ENCODE measurements around the gene B9D2.
A peak's percentile ranks its signal among the peaks of the same experiment; 100 is the strongest.
"Not testable (repeated sequence)": the region's sequence is repeated elsewhere in the genome, so short reads cannot be mapped to it uniquely, and the experiment has no call there.

The B9D2 gene

DNA sequence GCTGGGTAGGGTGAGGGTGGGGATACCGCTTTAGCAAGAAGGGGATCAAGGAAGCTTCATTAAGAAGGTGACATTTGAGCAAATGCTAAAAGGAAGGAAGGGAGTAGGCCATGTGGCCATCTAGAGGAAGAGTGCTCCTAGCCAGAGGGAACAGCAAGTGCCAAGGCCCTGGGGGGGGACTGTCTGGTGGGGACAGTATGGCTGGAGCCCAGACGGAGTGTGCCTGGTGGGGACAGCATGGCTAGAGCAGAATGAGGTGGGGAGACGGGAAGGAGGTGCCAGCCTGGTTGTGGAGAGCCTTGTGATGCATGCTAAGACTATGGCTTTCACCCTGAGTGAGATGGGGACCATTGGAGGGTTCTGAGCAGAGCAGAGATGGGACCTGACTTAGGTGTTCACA is 8.1 kb downstream of the B9D2 start:
- DNase-seq (ENCODE audit: low read depth in 2 of 3, low spot score in 1 of 3): no peak

GRCh38 chr19:41355035-41355434 is 8.9 kb downstream of the B9D2 start:
- no peak for DNase-seq (ENCODE audit: low read depth in 2 of 3, low spot score in 1 of 3)

DNA sequence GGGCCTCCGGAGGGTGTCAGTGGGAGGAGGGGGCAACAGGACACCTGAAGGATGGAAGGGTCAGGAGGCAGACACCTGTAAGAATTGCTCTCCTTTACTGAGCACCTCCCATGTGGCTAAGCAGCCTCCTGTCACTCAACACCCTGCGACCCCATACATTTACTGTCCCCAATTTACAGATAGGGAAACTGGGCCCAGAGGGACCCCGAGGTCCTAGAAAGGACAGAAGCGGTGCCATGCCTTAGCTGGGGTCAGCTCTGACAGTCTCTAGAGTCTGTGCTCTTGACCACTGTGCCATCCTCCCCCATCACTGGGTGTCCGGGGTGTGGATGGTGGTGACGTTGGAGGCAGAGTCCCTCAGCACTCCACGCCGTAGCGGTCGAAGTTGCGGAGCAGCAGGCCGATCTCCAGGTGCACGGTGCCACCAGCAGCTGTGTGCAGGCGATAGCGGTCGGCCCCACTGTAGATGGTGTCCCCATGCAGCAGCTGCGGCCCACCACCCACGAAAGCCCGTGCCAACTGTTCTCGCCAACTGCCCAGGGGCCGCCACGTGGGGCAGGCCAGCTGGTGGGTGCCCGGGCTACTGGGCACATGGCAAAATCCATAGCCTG is 9.5 kb downstream of the B9D2 start:
- no peak for DNase-seq (ENCODE audit: low read depth in 2 of 3, low spot score in 1 of 3)

GRCh38 chr19:41353466-41354342 is 10.2 kb downstream of the B9D2 start, which contains the start of gene TGFB1:
TSS of gene TGFB1 (minus strand) at chr19:41353922. CDS start at chr19:41353044, 878 bp downstream.
- DNase-seq (ENCODE audit: low read depth in 2 of 3, low spot score in 1 of 3): peak; percentile 80 to 85 (median 82)

GRCh38 chr19:41352609-41353465 is 11.1 kb downstream of the B9D2 start:
- peak; percentile 56 to 70 (median 69) for DNase-seq (ENCODE audit: low read depth in 2 of 3, low spot score in 1 of 3)

DNA sequence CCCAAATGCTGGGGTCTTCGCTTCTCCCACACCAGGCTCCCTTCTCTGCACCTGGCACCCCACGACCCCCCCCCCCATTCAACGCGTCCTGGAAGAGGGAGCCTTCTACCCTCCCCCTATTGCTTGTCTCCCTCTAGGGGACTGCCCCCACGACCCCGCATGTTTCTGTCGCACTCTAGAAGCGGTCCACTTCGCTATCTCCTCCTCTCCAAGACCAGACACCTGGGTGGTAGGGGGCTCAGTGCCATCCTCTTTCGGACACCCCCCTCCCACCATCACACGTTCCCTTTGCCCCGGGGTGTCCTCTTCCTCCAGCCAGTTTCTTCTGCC is 11.7 kb downstream of the B9D2 start:
- DNase-seq (ENCODE audit: low read depth in 2 of 3, low spot score in 1 of 3): no peak

DNA sequence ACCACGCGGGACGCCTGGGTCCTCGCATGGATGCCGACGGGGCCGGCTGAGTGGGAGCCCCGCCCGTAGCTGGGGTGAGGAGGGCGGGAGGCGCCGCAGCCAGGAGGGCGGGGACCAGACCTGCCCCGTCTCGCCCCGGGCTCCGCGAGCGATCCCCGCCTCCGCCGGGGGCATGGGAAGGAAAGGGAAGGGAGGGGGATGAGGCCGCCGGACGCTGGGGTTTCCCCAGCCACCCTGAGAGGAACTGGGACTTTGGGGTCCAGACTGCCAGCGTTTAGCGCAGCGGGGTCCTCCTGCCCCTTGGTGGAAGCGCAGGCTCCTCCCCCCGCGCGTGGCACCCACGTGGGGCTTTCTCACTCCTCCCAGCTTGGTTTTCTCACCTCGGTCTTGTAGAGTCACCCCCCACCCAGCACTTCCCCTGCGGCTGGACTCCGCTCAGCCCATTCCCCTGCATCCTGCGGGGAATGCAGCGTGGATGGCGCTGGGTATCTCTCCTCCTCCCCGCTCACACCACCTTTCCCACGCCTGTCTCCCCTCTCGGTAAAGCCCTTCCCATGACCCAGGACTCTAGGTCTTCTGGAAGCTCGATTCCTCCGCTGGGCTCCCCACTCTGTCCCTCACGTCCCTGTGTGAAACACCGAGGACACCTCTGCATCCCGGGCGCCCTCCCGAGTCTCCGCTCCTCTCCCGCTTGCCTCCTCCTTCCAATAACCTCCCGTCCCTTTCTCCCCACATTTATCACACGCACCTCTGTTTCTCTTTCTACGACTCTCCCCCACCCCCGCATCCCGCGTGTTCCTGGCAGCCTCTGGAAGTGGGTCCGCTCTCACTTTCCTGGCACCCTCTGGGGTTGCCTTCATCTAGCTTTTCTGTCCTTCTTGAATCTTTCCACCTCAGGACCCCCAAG is 12.4 kb downstream of the B9D2 start:
- DNase-seq (ENCODE audit: low read depth in 2 of 3, low spot score in 1 of 3): peak; percentile 65 to 77 (median 76)

- DNase-seq (ENCODE audit: low read depth in 2 of 3, low spot score in 1 of 3): no peak
Observed at GRCh38 chr19:41350735-41351338, 13.1 kb downstream of the B9D2 start.

GRCh38 chr19:41346916-41347315 is 17.0 kb downstream of the B9D2 start:
- not testable (repeated sequence) for DNase-seq (ENCODE audit: low read depth in 2 of 3, low spot score in 1 of 3)

- no peak for DNase-seq (ENCODE audit: low read depth in 2 of 3, low spot score in 1 of 3)
Observed at GRCh38 chr19:41344162-41344561, 19.8 kb downstream of the B9D2 start.

DNA sequence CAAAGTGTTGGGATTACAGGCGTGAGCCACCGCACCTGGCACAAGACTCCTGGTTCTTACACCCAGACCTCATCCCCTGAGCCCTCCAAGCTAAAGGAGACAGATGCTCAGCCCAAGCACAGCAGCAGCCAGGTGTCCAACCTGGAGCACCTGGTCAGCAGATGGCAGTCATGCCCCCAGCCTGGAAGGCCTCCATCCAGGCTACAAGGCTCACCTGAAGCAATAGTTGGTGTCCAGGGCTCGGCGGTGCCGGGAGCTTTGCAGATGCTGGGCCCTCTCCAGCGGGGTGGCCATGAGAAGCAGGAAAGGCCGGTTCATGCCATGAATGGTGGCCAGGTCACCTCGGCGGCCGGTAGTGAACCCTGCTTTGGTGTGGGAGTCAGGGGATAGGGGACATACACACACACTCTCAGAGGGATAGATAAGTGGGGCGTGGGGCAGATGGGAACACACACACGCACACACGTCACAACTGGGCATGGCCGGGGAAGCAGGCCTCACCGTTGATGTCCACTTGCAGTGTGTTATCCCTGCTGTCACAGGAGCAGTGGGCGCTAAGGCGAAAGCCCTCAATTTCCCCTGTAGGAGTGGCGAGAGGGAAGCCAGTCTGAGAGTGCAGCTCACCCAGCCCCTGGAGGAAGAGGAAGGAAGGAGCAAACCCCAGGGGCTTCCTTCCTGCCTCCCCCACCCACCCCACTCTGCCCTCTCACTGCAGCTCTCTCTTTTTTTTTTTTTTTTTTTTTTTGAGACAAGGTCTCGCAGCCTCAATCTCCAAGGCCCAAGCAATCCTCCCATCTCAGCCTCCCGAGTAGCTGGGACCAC is 22.1 kb downstream of the B9D2 start:
- DNase-seq (ENCODE audit: low read depth in 2 of 3, low spot score in 1 of 3): no peak

DNA sequence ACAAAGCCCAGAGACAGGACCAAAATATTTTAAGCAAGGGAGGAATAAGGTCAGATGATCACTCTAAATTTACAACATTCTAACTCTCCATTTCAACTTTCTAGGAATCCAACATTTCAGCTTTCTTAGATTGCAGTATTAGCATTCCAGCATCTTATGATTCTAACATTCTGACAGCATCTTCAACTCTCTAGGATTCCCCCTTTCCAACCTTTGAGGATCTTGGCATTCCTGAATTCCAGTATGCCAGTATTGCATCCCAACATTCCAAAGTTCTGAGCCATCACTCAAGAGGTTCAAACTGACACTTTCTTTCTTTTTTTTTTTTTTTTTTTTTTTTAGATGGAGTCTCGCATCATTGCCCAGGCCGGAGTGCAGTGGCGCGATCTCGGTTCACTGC is 24.0 kb downstream of the B9D2 start:
- DNase-seq (ENCODE audit: low read depth in 2 of 3, low spot score in 1 of 3): no peak

GRCh38 chr19:41335467-41335866 is 28.5 kb downstream of the B9D2 start:
- no peak for DNase-seq (ENCODE audit: low read depth in 2 of 3, low spot score in 1 of 3)

GRCh38 chr19:41334793-41335192 is 29.2 kb downstream of the B9D2 start:
- DNase-seq (ENCODE audit: low read depth in 2 of 3, low spot score in 1 of 3): no peak

DNA sequence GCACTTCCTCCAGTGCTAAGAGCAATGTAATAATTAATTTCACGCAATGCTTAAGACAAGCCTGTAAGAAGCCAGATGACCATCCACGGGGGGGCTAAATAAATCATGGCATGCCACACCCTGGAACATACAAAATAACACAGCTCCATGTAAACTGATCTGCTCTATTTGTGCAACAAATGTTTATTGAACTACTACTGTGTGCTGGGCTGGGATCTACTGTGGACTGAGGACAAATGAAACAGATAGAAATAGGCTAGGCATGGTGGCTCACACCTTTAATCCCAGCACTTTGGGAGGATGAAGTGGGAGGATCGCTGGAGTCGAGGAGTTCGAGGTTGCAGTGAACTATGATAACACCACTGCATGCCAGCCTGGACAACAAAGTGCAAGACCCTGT is 31.5 kb downstream of the B9D2 start:
- DNase-seq (ENCODE audit: low read depth in 2 of 3, low spot score in 1 of 3): no peak

- DNase-seq (ENCODE audit: low read depth in 2 of 3, low spot score in 1 of 3): no peak
Observed at GRCh38 chr19:41332000-41332399, 31.9 kb downstream of the B9D2 start.

- no peak for DNase-seq (ENCODE audit: low read depth in 2 of 3, low spot score in 1 of 3)
Observed at GRCh38 chr19:41330946-41331678, 32.8 kb downstream of the B9D2 start.

DNA sequence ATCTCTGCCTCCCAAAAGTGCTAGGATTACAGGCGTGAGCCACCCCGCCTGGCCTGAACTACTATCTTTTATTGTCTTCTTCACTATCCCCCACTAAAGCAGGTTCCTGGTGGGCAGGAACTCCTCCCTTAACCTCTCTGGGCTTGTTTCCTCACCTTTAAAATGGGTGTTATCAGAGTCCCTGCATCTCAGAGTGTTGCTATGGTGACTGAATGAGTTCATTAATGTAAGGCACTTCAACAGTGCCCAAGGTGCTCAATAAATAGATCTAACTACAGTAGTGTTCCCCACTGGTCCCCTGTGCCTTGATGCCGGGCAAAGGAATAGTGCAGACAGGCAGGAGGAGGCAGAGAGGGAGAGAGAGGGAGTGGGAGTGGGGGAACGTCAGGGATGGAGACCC is 33.5 kb downstream of the B9D2 start:
- DNase-seq (ENCODE audit: low read depth in 2 of 3, low spot score in 1 of 3): no peak

DNA sequence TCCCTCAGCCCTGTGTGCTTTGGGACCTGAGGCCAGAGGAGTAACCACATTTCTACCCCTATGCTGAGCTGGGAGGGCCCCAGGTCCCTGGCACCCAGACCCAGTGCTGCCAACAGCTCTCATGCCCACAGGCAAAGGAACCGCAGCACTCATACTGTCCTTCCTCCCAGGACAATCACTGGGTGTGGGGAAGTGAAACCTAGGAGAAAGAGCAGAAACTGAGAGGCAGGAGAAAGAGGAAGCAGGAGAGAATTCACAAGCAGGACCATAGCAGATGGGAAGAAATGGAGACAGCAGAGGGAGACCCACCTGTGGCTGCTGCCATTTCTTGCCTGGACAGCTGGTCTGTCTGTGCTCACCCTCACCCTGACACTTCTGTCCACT is 35.1 kb downstream of the B9D2 start:
- DNase-seq (ENCODE audit: low read depth in 2 of 3, low spot score in 1 of 3): no peak
